Adipose tissue (tissue), 3 donors: ENCODE measurements around the gene UGGT2. TPM values are rescaled to one million over a fixed set of nuclear protein-coding genes. Genes with fewer than 3 reads are reported as not detected.

Experiments
- H3K27ac ChIP-seq: one replicate; pipeline ENCODE4 v1.5.1; 2013; ENCODE audit warnings: low read depth, low read length
- WGBS, 3 donors: extraction: QIAGEN DNeasy Blood & Tissue Kit; methylation state at CpG; one replicate each; pipeline ENCODE4 v1.1.7; 2013; 5-methylcytosine and 5-hydroxymethylcytosine counted together
- polyA plus RNA-seq, 3 donors: library from polyadenylated mRNA; stranded (reverse); fragments of 200-250 nt; gene quantifications; one replicate each; pipeline ENCODE4 v1.2.3, GENCODE V29; 2013
- donor health status: healthy with polysubstance abuse.
- donor health status: Bipolar disorder and iron deficiency.
- donor health status: healthy.

UGGT2 gene, protein sequence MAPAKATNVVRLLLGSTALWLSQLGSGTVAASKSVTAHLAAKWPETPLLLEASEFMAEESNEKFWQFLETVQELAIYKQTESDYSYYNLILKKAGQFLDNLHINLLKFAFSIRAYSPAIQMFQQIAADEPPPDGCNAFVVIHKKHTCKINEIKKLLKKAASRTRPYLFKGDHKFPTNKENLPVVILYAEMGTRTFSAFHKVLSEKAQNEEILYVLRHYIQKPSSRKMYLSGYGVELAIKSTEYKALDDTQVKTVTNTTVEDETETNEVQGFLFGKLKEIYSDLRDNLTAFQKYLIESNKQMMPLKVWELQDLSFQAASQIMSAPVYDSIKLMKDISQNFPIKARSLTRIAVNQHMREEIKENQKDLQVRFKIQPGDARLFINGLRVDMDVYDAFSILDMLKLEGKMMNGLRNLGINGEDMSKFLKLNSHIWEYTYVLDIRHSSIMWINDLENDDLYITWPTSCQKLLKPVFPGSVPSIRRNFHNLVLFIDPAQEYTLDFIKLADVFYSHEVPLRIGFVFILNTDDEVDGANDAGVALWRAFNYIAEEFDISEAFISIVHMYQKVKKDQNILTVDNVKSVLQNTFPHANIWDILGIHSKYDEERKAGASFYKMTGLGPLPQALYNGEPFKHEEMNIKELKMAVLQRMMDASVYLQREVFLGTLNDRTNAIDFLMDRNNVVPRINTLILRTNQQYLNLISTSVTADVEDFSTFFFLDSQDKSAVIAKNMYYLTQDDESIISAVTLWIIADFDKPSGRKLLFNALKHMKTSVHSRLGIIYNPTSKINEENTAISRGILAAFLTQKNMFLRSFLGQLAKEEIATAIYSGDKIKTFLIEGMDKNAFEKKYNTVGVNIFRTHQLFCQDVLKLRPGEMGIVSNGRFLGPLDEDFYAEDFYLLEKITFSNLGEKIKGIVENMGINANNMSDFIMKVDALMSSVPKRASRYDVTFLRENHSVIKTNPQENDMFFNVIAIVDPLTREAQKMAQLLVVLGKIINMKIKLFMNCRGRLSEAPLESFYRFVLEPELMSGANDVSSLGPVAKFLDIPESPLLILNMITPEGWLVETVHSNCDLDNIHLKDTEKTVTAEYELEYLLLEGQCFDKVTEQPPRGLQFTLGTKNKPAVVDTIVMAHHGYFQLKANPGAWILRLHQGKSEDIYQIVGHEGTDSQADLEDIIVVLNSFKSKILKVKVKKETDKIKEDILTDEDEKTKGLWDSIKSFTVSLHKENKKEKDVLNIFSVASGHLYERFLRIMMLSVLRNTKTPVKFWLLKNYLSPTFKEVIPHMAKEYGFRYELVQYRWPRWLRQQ (N-terminal part only)
- polyA plus RNA-seq, result 1 to 10 TPM; 4.8 to 9.7 (median 7.9) TPM

- H3K27ac ChIP-seq, result peak within 1 kb of the TSS; percentile 9
- WGBS, 3 donors, result 0 to 1% (median 0%) methylated on average over 73 to 77 of the region's 77 CpGs
Measured at GRCh38 chr13:96053003-96053703, at the start of gene UGGT2. TSS of gene UGGT2 (minus strand) at chr13:96053401. CDS start at chr13:96053312, 89 bp downstream.

GRCh38 chr13:96100457-96101220 is 47.4 kb upstream of the UGGT2 start:
- WGBS, 3 donors, result 79 to 92% (median 88%) methylated on average over 4 of the region's 4 CpGs
- no peak overlapping the region for H3K27ac ChIP-seq

- no peak overlapping the region for H3K27ac ChIP-seq
Measured at GRCh38 chr13:96093296-96094006, 40.2 kb upstream of the UGGT2 start.

- 2 to 3% (median 3%) methylated on average over 57 of the region's 57 CpGs for WGBS, 3 donors
- no peak overlapping the region for H3K27ac ChIP-seq
Measured at GRCh38 chr13:96091164-96092117, 38.2 kb upstream of the UGGT2 start.

DNA sequence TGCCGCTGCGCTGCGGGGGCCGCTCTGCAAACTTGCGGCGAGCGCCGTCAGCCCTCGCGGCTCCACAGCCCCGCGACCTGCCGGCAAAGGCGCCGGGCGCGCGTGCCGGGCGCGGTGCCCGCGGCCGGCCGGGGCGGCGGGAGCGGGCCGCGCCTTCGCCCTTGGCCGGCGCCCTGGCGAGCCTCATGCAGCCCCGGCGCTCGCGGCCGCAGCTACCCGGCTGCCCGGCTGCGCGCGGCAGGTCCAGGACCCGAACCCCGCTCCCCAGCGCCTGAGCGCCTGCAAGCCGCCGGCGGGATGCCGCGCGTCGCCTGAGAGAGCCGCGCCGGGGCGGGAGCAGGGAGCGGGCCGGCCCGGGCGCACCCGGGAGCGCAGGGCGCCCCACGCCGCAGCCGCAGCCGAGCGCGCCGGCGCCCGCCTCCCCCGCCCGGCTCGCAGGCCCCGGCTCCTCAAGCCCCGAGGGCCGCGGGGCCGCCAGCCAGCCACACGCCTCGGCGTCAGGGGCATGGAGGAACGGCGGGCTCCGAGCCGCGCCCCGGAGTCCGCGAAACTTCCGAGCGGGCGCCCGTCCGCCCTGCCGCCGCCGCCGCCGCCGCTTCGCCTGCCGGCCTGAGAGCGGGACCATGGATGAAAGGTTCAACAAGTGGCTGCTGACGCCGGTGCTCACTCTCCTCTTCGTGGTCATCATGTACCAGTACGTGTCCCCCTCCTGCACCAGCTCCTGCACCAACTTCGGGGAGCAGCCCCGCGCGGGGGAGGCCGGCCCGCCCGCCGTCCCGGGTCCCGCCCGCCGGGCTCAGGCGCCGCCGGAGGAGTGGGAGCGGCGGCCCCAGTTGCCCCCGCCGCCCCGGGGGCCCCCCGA is 37.3 kb upstream of the UGGT2 start:
- WGBS, 3 donors, result 0 to 1% (median 0%) methylated on average over 85 to 133 of the region's 133 CpGs
- H3K27ac ChIP-seq, result no peak overlapping the region

DNA sequence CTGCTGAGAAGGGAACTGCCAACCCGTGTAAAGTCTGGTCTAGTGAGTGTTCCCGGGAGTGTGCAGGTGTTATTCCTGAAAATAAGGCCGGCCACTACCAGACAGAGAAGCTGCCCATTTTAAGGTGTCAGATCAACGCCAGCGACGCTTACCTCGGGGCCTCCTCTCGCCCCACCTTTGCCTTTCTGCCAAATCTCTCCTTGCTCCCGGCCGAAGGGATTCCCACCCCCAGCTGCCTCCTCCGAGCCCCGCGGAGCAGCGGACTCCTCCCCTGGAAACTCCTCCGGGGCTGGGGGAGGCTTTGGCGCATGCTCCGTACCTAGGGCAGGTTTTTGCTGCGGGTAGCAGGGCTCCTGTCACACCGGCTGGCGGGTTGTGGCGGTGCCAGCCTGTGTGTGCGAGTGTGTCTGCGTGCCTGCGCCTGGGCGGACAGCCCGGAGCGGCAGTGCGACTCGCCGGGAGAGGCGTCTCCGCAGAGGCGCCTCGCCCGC is 36.6 kb upstream of the UGGT2 start, which contains the start of gene HS6ST3:
Gene HS6ST3 (plus strand): TSS at position 359 of the 491 bp plus-strand sequence.
- H3K27ac ChIP-seq, result no peak within 1 kb of the TSS

GRCh38 chr13:96089139-96089538 is 35.9 kb upstream of the UGGT2 start:
- 62 to 64% (median 64%) methylated on average over 4 of the region's 4 CpGs for WGBS, 3 donors

More for the DNA sequence above, 36.6 kb upstream of the UGGT2 start, which contains the start of gene HS6ST3:
- whole genome bisulfite sequencing, 3 donors, result 1% methylated on average over 34 to 35 of the region's 35 CpGs

GRCh38 chr13:96086736-96087135 is 33.5 kb upstream of the UGGT2 start:
- no peak overlapping the region for H3K27ac ChIP-seq
- 92 to 100% (median 96%) methylated on average over 1 of the region's 1 CpG for WGBS, 3 donors

More at GRCh38 chr13:96089139-96089538, 35.9 kb upstream of the UGGT2 start:
- H3K27ac ChIP-seq, result no peak overlapping the region

DNA sequence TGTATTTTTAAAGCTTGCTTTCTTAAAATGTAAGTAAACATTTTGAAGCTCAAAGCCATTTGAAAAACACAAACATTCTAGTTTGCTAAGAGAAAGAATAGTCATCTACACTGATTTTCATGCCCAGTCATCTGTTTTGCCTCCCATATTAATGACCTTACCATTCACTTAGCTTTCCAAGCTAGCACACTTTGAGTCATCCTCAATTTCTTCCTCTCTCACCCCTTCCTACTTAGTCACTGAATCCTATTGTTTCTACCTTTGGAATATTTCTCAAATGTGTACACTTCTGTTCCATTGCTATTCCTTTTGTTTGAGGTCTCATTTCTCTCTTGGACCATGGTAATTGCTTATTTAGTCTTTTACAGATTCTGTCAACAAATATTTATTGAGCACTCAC is 29.4 kb upstream of the UGGT2 start:
- H3K27ac ChIP-seq, result no peak overlapping the region

DNA sequence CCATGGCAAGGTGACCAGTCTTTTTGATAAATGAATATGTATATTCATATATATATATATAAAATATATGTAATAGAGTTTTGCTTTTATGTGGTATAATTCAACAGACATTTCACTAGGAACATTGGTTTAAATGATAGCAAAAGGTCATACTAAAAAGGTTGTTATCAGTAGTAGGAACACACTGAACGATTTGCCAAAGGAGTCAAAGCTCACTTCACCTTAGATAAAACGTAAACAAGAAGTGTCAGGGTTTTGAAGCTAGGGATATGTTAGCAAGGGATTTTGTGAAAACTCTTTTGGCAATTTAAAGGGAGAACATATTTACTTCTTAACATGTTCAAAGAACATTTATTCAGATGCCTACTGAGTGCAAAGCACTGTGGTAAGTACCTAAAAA is 28.7 kb upstream of the UGGT2 start:
- WGBS, 3 donors, result 28 to 44% (median 33%) methylated on average over 2 of the region's 2 CpGs
- H3K27ac ChIP-seq, result no peak overlapping the region

DNA sequence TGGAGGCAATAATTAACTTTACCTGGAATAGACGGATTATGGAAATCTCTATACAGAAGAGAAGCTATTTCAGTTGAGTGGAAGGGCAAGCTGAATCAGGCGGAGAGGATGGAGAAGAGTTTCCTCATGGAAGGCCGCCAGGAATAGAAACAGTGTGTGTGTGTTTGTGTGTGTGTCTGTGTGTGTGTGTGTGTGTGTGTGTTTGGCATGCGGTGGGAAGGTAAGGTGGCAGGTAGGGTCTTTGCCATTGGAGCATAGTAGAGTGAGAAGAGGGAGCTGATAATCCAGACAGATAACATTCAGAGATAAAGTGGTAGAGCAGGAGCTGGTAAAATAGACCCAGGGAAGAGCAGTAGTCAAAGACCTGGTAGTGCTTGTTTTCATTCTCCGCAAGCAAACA is 27.5 kb upstream of the UGGT2 start:
- WGBS, 3 donors, result 82 to 95% (median 92%) methylated on average over 5 of the region's 5 CpGs
- no peak overlapping the region for H3K27ac ChIP-seq

DNA sequence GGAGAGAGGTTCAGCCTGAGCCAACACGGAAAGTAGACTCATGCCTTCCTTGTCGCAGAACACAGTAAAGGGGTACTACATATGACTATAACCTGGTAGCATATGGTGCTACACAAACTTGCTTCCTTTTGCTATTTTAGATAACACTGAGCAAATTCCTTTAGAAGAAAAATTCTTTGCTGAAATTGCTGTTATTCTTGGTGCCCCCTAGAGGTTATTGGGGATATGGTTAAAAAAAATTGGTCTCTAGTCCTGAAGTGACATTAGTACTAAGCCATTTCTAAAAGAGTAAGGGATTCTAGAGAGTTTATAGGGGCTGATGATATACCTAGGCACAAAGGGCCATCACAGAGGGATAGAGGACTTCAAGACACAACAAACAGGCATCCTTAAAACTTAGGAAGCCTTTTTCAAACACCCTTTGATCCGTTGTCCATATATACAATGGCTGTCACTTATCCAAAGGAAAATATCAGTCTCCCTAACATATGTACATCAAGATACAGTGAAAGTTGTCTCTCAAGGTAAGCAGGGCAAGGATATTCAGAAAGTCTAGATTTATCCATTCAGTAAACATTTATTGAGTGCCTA is 22.8 kb upstream of the UGGT2 start:
- WGBS, 3 donors, result 69 to 75% (median 73%) methylated on average over 3 of the region's 3 CpGs
- no peak overlapping the region for H3K27ac ChIP-seq

DNA sequence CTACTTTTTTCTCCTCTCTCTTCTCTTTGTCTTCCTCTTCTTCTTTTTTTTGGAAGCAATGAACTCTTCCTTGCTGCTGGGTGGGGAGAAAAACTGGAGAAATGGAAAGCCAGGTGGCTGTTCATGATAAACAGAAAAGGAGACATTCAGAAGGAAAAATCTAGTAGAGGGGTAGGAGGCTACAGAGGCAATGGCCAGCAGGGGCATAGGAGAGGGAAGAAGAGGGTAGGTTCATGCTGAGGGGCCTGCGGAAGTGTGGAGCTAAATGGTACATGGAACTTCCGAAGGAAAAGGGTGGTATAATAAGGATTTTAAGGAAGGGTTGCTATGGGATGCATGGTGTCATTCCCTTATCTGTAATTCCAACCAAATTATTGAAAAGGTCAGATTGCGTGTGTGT is 19.2 kb upstream of the UGGT2 start:
- H3K27ac ChIP-seq, result no peak overlapping the region
- WGBS, 3 donors, result 85 to 94% (median 91%) methylated on average over 3 of the region's 3 CpGs

GRCh38 chr13:96071504-96071903 is 18.3 kb upstream of the UGGT2 start:
- 63 to 81% (median 78%) methylated on average over 6 of the region's 6 CpGs for WGBS, 3 donors
- no peak overlapping the region for H3K27ac ChIP-seq
